HG03025 (cell line): Measurements from ENCODE around the gene NDUFB7.
"Not testable (repeated sequence)": the region's sequence is repeated elsewhere in the genome, so short reads cannot be mapped to it uniquely, and the experiment has no call there.

Source experiments
- ATAC-seq: cut with Tn5 transposase; IDR thresholded peaks from one replicate; pipeline ENCODE4 v1.9.1; 2021; ENCODE audit warnings: mild to moderate bottlenecking, moderate library complexity; ENCODE audit not compliant: unreplicated experiment, low FRiP score

NDUFB7 gene

DNA sequence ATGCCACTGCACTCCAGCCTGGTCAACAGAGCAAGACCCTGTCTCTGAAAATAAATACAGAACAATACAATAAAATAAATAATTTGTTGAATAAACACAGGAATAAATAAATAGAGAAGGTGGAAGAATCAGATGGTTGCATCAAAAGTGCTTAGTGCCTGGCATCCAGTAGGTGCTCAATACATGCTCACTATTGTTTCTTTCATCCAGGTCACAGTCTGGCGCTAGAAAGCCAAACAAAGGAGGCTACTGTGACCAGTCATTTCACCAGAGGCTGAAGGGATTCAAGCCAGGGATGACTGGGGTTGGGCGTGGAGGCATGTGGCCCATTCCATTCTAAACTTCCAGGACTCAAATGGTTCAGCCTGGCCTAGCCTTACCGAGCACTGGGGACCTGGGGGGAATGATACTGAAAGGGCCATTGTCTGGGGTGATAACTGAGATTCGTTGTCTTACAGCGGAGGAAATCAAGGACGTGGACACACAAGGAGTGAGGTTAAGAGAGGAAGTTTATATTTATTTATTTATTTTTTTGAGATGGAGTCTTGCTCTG is 3.6 kb upstream of the NDUFB7 start:
- no peak for ATAC-seq

DNA sequence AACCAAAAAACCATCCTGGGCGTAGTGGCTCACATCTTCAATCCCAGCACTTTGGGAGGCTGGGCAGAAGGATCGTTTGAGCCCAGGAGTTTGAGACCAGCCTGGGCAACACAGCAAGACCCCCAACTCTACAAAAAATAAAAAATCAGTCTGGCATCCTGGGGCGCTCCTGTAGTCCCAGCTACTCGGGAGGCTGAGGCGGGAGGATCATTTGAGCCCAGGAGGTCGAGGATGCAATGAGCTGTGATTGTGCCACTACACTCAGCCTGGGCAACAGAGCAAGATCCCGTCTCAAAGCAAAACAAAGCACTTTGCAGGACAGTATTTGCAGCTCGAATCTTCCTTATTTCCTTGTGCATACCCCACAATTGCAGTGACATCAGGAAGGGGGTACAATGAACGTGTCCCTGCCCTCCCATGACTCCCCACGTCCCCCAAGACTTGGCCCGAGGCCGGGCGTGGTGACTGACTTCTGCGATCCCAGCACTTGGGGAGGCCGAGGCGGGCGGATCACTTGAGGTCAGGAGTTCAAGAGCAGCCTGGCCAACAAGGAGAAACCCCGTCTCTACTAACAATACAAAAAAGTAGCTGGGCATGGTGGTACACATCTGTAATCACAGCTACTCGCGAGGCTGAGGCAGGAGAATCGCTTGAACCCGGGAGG is 870 bp downstream of the NDUFB7 start:
- ATAC-seq: no peak

DNA sequence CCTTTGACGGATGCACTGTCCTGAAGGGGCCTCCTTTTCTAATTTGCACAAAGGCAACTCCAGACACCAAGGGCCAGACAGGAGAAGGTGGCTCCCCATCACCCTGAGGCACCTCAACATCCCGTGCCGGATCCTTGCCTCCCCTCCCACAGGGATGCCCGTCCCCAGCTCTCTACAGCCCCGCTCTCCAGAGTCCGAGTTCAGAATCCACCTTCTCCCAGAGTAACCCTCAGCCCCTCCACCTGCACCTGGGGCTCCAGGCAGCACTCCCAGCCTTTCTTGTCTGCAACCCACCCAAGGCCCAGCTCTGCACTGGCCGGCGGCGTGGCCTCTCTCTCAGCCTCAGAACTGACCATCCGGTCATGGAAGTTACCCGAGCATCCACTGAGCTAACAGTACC is 4.8 kb downstream of the NDUFB7 start:
- ATAC-seq: no peak

DNA sequence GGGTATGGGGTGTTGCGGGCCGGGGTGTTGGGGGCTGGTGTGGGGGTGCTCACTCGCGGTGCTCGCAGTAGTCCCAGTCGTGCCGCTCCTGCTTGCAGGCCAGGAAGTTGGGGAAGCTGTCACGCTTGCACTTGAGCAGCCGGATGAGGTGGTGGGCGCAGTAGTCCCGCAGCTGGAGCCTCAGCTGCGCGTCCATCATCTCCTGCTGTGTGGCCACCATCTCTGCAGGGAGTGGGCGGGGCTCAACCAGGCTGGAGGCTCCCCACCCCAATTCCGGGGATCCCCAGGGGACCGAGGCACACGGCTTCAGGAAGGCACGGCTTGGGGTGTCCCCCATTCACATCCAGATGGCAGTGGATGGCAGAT is 5.2 kb downstream of the NDUFB7 start:
- no peak for ATAC-seq

DNA sequence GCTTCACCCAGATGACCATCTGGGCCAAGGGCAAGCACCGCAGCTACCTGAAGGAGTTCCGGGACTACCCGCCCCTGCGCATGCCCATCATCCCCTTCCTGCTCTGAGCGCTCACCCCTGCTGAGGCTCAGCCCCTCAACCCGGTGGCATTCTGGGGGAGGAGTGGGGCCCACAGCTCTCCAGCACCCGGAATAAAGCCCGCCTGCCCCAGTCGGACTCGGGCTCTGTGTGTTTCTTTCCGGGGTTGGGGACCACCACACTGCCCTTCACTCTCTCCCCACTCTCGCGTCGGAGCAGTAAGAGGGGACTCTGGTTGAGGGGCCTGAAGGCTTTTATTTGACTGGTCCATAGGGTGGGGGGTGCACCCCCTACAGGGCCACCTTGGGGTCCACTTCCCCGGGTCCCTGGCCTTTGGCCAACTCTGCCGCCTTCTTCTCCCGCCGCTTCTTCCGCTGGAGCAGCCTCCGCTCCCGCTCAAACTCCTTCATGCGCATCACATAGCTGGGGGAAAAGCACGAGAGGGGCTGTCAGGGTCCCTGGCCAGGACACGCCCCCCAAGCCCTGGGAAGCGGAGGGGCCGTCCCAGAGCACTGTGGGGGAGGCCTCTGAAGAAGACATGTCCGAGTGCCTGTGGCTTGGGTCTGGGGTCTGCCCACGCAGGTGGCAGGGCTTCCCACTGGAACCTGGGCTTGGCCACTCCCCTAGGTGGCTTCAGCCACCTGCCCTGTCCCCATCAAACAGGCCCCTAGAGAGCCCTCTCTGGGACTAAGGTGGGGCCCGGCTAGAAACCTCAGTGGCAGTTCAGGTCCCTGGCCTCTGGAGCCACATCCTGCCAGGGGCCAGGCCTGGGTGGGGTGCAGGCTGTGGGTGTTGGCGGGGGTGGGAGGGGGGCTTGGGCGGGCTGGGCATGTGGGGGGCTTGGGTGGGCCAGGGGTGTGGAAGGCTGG is 5.8 kb downstream of the NDUFB7 start:
- no peak for ATAC-seq

DNA sequence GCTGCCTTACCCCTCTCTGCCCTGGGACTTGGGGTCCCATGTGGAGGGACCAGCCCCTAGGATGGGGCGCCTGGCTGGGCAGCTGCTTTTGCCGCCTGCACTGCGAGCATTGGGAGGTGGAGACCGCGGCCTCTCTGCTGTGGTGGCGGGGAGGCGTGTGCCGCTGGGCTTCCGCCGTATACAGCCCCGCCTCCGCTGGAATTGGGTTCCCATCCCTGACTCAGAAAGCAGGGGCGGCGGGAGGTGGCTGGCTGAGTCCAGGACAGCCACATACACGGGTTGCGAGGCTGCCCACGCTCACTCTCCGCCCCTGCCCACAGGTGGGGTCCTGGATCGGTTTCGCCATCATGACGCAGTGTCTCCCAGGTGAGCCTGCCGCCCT is 6.6 kb downstream of the NDUFB7 start:
- no peak for ATAC-seq

DNA sequence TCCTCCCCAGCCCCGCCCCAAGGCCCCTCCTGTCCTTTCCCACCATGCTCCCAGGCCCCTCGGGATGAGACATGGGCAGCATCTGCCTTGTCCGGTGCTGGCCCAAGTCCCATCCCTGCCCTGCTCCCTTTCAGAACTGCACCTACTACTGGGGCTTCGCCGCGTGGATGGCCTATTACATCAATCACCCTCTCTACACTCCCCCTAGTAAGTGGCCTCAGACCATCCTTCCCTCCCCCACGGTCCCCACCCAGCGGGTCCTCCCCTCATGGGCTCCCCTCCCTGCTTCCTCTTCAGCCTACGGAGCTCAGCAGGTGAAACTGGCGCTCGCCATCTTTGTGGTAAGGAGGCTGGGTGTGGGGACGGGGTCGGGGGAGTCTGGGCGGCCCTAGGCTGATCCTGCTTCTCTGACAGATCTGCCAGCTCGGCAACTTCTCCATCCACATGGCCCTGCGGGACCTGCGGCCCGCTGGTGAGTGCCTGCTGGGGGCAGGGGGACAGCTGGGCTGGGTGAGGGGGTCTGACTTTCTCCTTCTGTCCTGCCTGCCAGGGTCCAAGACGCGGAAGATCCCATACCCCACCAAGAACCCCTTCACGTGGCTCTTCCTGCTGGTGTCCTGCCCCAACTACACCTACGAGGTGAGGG is 7.1 kb downstream of the NDUFB7 start:
- not testable (repeated sequence) for ATAC-seq

DNA sequence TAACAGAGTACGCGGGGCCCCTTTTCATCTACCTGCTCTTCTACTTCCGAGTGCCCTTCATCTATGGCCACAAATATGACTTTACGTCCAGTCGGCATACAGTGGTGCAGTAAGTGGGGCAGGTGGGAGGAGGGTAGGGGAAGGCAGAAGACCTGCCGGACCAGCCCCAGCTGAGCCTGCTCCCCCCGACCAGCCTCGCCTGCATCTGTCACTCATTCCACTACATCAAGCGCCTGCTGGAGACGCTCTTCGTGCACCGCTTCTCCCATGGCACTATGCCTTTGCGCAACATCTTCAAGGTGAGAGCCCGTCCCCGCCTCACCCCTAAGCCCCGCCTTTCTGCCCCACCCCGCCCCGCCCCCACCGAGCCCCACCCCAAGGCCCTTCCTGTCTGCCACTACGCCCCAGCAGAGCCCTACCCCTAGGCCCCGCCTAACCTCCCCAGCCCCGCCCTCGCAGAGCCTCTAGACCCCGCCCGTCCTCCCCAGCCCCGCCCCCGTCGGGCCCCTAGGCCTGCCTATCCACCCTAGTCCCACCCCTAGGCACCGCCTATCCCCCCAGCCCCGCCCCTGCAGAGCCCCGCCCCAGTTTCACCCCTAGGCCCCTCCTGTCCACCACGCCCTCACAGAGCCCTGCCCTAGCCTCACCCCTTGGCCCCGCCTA is 7.7 kb downstream of the NDUFB7 start:
- no peak for ATAC-seq

DNA sequence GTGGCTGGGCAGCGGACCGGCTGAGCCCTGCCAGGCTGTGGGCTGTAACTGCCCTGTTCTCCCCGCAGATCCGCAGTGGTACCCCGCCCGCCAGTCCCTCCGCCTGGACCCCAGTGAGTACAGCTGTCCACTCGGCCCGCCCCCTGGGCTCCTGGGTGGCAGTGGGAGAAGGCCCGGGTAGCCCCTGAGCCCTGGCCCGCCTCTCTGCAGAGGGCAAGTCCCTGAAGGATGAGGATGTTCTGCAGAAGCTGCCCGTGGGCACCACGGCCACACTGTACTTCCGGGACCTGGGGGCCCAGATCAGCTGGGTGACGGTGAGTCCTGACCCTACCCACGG is 8.3 kb downstream of the NDUFB7 start:
- ATAC-seq: no peak

DNA sequence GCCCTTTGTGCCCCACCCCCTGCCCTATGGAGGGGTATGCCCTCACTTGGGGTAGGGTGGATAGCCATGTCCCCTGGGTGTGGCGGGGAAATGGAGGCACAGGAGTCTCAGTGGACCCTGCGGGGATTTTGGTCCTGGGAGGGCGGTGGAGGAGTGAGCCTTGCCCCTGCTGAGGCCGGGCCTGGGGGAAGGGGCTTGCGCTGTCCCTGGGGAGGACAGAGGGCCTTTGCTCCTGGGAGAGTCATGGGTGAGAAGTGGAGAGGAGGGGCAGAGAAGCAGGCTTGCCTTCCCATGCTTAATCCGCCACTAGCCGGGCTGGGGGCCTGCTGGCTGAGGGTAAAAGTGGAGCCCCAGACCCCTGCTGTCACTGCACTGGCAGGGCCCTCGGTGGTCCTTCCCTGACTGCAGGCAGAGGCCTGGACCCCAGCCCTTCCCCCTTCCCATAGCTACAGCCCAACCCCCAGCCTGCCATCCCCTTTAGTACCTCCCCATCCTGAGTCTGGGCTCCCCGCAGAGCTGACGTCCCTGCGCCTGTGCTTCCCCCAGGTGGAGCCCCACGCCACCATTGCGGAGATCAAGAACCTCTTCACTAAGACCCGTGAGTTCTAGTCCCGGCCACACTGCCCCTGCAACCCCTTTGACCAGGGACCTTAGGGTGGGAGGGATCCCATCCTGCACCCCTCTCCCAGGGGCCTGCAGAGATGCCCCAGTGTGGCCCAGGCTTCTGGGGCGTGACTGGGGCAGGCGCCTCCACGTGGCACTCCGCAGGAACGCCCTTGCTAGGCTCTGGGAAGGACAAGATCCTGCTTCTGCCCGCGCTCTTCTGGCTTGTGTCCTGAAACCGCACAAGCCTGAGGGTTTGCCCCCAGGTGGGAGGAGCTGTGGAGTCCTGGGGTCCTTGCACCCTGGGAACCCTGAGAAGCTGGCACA is 8.9 kb downstream of the NDUFB7 start:
- ATAC-seq: no peak

DNA sequence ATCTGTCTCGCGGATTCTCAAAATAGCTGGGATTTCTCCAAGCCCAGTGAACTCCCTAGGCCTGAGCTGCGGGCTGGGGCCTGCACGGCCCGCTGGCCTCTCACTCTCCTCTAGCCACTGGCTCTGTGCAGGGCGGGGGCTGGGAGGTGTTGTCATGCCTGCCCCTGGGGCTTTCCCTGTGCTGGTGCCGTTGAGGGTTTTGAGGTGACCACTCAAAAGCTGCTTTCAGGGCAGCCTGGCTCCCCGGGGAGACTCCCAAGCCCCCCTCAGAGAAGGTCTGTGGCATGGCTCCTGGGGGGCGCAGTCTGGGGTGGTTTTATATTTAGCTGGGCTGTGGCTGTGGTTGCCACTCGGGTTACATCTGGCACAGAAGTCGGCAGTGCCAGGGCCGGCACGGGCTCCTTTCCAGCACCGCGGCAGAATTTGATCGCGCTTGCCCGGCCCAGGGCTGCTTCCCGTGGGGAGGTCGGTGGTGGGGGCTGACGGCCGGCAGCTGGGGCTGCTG is 10.0 kb downstream of the NDUFB7 start:
- ATAC-seq: no peak

DNA sequence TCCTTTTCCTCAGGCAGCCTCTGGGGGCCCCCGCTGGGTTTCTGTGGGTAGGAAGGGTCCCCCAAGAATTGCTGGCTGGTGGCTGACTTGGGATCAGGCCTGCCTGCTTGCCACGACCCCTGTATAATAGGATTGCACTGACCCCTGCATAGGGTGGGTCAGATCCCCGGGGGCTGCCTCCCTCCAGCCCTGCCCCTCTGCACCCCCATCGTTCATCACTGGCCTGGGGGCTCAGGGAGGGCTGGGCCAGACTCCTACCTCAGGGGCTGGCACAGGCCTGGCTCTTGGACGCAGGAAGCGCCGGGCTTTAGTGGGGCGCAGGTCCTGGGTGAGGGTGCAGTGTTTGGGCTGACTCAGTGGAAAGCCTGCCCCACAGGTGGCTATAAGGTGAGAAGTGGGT is 10.6 kb downstream of the NDUFB7 start:
- no peak for ATAC-seq

DNA sequence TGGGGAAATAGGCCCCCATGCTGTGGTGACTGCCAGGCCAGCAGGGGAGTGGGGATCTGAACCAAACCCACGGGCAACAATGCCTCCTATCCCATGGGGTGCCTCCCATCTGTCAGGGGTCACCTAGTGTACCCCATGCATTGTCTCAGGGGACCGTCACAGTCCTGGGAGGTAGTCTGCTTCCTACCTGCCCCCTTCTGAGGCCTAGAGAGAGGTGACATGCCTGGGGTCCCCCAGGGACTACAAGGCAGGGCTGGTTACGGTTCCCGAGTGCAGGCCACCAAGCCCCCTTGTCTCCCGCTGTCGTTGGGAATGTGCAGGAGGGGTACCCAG is 11.1 kb downstream of the NDUFB7 start:
- no peak for ATAC-seq

DNA sequence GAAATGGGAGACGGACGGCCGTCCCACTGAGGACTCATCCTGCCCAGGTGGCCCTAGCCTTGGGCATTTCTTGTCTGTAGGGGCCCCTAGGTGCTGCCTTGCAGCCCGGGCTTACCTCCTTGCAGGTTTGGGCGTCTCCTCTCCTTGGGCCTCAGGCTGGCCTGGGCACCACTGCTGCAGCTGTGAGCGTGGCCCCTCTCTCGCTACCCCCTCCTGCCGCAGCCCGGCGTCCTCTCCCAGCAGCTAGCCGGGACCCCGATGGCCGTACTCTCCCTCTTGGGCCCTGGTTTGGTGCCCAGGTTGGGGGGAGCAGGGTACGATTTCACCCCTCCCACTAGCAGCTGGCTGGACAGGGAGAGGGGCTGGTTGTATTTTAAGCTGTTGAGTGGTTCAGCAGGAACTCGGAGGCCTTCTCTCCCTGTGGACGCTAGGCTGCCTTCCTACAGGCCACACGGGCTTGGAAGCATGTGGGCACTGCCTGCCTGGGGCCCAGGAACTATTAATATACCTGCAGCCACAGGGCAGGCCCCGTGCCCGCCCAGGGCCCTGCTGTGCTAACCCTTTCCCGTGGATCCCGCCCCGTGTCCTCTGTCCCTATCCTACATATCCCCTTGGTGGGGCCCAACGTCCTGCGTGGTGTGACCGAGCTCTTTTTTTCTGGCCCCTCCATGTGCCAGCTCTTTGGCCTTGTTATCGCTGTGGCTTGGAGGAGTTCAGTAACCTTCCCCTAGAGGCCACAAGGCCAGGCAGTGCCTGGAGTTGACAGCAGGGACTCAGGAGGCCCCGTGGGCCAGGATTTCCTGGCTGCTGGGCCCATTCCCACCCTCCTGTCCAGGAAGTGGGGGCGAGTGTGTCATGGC is 11.7 kb downstream of the NDUFB7 start:
- no peak for ATAC-seq

DNA sequence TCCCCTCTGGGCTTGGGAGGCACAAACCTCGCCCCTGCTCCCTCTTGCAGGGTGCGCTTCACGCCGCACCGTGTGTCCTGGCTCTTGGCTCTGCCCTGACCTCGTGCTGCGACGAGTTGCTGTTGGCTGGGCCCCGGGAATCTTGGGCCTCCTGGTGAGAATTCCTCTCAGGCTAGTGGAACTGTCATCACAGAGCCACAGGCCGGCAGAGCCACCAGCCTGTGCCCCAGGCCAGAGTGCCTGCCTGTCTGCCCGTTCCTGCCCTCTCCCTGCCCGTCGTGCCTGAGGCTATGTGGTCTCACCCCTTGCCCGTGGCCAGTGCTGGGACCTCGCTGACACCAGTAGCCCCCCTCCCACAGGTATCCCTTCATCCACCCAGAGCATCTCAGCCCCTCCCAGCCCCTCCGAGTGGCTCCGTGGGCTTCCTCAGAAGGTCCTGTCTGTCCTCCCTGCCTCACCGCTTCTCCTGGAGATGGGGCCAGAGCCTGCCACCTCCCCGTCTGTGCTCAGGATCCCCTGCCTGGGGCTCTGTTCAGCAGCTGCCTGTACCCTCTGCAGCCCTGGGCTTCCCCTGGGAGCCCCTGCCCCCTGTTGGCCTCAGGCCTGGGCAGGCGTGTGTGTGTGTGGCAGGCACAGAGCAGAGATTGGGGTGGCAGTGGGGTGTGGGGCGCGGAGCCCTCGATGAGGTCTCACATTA is 13.3 kb downstream of the NDUFB7 start:
- no peak for ATAC-seq

DNA sequence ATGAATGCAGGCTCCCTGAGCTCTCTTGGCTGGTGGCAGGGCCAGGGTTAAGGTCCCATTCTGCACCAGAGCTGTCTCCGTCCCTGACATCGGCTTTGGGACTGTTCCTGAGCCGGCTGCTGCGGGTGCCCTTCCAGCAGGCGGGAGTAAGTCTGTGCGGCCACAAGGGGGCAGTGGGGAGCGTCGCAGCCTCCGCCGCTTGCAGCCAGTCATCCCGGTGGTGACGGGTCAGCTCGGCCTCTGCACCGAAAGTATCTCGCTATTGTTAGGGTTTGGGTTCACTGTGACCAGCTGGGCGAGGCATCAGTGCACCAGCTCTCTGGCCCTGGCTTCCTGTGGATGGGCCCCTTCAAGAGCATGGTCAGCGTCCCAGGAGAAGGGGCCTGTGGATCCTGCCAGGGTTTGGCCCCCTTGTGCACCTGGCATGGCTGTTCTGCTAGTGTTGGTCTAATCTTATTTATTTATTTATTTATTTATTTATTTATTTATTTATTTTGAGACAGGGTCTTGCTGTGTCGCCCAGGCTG is 15.1 kb downstream of the NDUFB7 start:
- no peak for ATAC-seq

DNA sequence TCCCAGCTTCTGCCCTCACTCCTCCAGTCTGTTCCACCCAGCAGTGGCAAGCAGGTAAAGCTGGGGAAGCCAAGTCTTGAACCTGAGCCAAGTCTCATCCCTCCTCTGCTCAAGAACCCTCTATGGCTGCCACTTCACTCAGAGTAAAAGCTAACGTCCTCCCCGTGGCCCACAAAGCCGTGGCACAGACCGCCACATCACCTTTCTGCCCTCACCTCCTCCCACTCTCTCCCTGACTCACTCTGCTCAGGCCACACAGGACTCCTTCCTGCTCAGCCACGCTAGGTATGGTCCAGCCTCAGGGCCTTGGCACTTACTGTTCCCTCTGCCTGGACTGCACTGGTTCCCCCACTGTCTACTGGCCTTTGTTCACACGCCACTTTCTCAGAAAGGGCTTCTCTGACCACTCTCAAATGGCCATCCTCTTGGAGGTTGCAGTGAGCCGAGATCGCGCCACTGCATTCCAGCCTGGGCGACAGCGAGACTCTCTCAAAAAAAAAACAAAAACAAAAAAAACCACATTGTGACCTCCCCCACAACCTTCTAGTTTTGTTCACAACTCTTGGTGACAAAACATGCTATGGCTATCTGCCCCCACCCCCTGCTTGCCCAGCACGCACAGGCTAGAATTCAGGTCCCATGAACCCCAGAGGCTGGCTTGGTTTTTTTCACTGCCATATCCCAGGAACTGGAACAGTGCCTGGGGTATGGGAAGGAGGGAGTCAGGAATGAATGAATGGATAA is 15.8 kb downstream of the NDUFB7 start:
- ATAC-seq: no peak
